Uterus (tissue), 4 donors: ENCODE data around the gene TRIM43B. TPM values are rescaled to one million over a fixed set of nuclear protein-coding genes. Genes with fewer than 3 reads are reported as not detected.
"Not testable (repeated sequence)": the region's sequence is repeated elsewhere in the genome, so short reads cannot be mapped to it uniquely, and the experiment has no call there.

ENCODE experiments used
- DNase-seq, 2 donors: peaks; one replicate each; pipeline ENCODE4 v3.0.0-alpha.2; 2019 to 2020
- H3K27ac ChIP-seq, 2 donors: fragments of 200-600 bp; sonication (generic); 1 replicate in 1 of 2; 2 replicates in 1 of 2; pipeline ENCODE4 v1.5.1; 2016 to 2018
- H3K27me3 ChIP-seq, 2 donors: fragments of 200-600 bp; sonication (generic); one replicate each; pipeline ENCODE4 v1.5.1; 2018 to 2019; ENCODE audit warnings: control low read depth in 1 of 2
- H3K36me3 ChIP-seq, 2 donors: fragments of 200-600 bp; sonication (generic); one replicate each; pipeline ENCODE4 v1.5.1; 2019; ENCODE audit warnings: control low read depth in 1 of 2
- H3K4me1 ChIP-seq, 2 donors: fragments of 200-600 bp; sonication (generic); one replicate each; pipeline ENCODE4 v1.5.1; 2018 to 2019; ENCODE audit warnings: control low read depth in 1 of 2
- H3K4me3 ChIP-seq, 2 donors: fragments of 200-600 bp; sonication (generic); 1 replicate in 1 of 2; 2 replicates in 1 of 2; pipeline ENCODE4 v1.5.1; 2018 to 2019; ENCODE audit warnings: mild to moderate bottlenecking in 1 of 2
- H3K9me3 ChIP-seq, 2 donors: fragments of 200-600 bp; sonication (generic); one replicate each; pipeline ENCODE4 v1.5.1; 2019; ENCODE audit warnings: control low read depth in 1 of 2
- intact Hi-C: fragments of 100-400 bp; cut with DNase I; formaldehyde crosslinking; loops from one replicate; pipeline ENCODE4 v1.15.1; 2023; ENCODE audit warnings: low total_unique reads
- small RNA-seq: library from RNA; depleted of rRNA; stranded (forward); fragments of <200 nt; gene quantifications from one replicate; pipeline ENCODE3, GENCODE V24; 2016
- total RNA-seq, 4 donors: library from RNA; depleted of rRNA in 3 of 4; stranded (reverse); fragments of >200 nt in 3 of 4; gene quantifications; one replicate each; pipeline versions ENCODE4 v1.1.0 to v1.2.4, GENCODE V29; 2014 to 2023
- donor health status: DM: yes; HTN: yes; CAD: no.

The TRIM43B gene
- total RNA-seq, 4 donors from 2014 or later = not detected

GRCh38 chr2:95433373-95433772 is 51.2 kb downstream of the TRIM43B start:
- intact Hi-C loops, DNase-seq, H3K9me3 ChIP-seq, H3K27me3 ChIP-seq, H3K4me1 ChIP-seq, H3K4me3 ChIP-seq, H3K36me3 ChIP-seq, H3K27ac ChIP-seq: not testable (repeated sequence)

DNA sequence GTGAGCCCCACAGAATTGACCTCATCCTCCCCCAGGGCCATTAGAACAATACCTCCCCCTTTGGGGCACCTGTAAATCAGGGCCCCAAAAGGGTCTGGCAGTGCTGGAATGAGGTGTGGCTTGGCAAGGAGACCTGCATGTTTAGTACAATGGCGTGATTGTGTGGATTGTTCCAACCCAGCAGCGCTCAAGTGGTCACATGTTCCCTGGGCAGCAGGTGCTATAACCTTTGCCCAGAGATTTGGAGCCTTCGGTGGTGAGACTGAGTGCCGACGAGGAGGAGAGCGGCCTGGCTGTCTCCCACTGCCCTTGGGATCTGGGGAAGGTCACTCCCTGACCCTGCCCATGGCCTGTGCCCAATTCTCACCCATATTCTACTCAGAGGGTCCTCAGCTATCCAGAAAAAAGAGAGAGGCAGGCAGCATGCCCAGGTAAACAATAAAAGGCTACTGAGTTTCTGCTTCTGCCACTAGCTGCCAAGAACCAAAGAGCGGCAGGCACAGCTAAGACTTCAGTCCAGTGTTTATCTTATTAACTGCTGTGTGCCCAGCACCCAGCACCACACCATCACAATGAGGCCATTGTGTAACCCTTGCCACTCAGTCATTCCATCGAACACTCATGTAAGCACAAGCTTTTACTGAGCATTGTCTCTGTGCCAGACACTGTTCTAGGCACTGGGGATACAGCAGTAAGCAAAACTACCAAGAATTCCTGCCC is 54.6 kb downstream of the TRIM43B start:
- H3K4me1 ChIP-seq, H3K9me3 ChIP-seq, H3K27ac ChIP-seq, DNase-seq, H3K36me3 ChIP-seq, H3K27me3 ChIP-seq, intact Hi-C loops, H3K4me3 ChIP-seq: not testable (repeated sequence)

- H3K4me3 ChIP-seq, H3K36me3 ChIP-seq, H3K4me1 ChIP-seq, DNase-seq, intact Hi-C loops, H3K27me3 ChIP-seq, H3K27ac ChIP-seq, H3K9me3 ChIP-seq: not testable (repeated sequence)
Measured at GRCh38 chr2:95427196-95427867, 57.2 kb downstream of the TRIM43B start.

Small RNAs within 50 kb of the gene (small RNA-seq; reads per million reads assigned to genes)
- gene AC009237.11 (not detected), gene AC133104.2 (not detected)

Other genes starting within 250 kb of the TRIM43B start
- gene PROM2, start 210.3 kb downstream of the TRIM43B start, total RNA-seq = 10 to 100 TPM in 2 of 4 donors, 1 to 10 TPM in 2; 1.5 to 13.8 (median 7.1) TPM
- gene KCNIP3, start 187.4 kb downstream of the TRIM43B start, total RNA-seq = 10 to 100 TPM in 2 of 4 donors, 1 to 10 TPM in 2; 1.5 to 18.3 (median 10.8) TPM
- 10 to 100 TPM in 3 of 4 donors, 1 to 10 TPM in 1; 4.4 to 62.4 (median 27.1) TPM for gene FAHD2A, start 82.0 kb downstream of the TRIM43B start, total RNA-seq
- under 1 TPM in 1 of 4 donors, not detected in 3; 0.48 TPM for gene TRIM43, start 107.2 kb upstream of the TRIM43B start, total RNA-seq